ENCODE measurements around the gene ALOX15B.
"Not testable (repeated sequence)": the region's sequence is repeated elsewhere in the genome, so short reads cannot be mapped to it uniquely, and the experiment has no call there.

Gene ALOX15B

DNA sequence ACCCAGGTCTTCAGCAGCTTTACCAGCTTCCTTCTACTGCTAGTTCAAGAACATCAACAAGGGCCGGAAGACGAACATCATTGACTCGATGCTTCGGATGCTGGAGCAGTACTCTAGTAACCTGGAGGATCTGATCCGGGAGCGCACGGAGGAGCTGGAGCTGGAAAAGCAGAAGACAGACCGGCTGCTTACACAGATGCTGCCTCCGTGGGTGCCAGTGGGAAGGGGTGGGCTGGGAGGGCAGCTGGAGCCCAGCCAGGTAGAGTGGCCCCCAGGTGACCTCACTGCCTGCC is 24.4 kb upstream of the ALOX15B start:
- no peak for DNase-seq

DNA sequence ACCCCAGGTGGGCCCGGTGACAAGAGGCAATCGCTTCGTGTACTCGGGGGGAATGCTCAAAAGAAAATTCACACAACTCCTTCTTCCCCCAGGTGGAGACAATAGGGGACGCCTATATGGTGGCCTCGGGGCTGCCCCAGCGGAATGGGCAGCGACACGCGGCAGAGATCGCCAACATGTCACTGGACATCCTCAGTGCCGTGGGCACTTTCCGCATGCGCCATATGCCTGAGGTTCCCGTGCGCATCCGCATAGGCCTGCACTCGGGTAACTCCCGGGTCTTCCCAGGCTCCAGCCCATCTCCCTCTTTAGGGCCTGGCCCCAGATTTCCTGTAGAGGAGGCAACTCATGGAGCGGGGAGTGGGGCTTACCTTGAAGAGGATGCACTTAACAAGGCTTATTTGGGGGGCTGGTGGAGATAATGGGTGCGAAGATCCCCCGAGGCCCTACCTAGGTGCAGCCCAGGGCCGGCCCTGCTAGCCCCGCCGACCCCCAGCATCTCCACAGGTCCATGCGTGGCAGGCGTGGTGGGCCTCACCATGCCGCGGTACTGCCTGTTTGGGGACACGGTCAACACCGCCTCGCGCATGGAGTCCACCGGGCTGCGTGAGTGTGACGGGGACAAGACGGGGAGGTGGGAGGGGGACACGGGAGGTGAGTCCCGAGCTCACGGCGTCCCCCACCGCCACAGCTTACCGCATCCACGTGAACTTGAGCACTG is 23.5 kb upstream of the ALOX15B start:
- no peak for DNase-seq

DNA sequence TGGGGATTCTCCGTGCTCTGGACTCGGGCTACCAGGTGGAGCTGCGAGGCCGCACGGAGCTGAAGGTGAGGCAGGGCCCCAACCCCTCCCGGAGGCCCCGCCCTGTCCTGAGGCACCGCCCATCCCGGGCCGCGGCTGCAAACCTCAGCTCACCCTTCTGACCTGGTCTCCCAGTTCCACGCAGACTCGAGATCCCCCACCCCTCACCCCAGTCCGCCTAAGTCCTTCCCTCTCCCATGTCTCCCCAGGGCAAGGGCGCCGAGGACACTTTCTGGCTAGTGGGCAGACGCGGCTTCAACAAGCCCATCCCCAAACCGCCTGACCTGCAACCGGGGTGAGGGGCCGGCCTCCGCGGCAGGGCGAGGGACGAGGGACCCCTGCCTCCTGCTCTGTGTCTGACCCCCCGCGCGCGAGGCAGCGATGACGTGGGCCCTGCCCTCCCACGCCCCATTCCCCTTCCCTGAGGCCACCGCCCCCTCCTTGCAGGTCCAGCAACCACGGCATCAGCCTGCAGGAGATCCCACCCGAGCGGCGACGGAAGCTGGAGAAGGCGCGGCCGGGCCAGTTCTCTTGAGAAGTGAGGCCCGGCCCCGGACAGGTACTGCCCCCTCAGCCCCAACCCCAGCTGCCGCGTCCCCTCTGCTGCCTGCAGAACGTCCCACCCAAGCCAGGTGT is 22.8 kb upstream of the ALOX15B start:
- DNase-seq: no peak

DNA sequence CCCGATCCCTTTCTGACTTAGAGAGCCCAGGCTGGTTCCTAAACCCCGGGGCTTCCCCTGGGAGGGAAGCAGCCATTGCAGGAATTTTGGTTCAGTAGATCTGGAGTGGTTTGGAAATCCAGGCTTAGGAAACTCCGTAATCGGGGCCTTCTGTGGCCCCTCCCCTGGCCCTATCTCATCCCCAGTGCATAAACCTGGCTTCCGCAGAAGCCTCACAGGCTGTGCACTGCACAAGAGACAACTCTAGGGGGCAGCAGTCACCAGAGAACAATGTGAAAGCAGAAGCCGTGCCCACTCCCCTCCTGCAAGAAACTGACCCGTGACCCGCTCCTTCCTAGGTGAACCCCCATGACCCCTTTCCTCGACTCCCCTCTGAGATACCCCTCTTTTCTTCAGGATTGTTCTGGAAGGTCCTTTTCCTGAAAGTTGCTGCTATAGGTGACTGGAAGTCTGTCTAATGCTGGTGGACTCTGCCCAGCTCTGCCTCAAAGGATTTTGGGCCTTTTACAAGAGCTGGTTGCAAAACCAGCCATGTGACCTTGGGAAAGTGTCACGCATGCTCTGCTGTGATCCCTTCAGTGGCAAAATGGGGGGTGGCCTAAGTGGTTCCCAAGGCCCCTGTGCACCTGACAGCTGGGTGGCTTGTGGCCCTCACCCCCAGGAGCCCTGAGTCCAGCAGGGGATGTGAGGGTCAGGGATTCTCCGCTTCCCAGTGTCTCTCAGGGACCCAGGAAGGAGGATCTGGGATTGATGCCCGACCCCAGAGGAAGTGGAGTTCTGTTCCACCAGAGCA is 22.0 kb upstream of the ALOX15B start:
- no peak for DNase-seq

DNA sequence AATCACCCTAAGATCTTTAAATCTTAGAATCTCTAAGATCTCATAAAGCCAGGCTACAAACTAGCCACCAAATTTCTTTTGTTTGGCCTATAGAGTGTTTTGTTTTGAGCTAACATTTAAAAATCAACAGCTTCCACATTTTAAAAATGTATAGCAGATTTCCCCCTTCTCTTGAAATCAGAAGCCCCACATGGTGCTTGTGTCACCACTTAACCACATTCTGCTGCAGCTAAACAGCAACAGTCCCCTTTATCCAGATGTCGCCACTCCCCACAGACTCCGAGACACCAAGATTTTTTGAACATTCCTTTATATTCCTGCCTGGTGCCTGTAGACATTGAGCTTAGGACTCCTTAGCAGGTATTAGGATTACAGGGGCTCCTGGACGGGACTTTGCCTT is 20.4 kb upstream of the ALOX15B start:
- no peak for DNase-seq

DNA sequence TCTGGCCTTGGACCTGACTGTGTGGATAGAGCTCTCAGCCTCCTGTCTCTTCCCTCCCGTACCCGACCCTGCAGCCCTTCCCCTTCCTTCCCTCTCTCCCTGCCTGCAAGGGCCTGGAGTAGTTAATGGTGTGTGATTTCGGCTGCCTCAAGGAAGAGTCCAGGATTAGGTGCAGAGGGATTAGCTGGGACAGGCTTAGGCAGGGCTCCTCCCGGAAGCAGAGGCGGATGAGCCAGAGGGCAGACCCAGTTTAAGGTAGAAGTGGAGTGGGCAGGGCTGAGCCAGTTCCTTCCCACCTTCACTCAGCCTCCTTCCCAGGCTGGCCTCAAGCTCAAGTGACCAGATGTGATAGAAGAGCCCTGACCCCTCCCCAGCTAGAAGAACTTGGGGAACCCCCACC is 19.7 kb upstream of the ALOX15B start:
- DNase-seq: no peak

DNA sequence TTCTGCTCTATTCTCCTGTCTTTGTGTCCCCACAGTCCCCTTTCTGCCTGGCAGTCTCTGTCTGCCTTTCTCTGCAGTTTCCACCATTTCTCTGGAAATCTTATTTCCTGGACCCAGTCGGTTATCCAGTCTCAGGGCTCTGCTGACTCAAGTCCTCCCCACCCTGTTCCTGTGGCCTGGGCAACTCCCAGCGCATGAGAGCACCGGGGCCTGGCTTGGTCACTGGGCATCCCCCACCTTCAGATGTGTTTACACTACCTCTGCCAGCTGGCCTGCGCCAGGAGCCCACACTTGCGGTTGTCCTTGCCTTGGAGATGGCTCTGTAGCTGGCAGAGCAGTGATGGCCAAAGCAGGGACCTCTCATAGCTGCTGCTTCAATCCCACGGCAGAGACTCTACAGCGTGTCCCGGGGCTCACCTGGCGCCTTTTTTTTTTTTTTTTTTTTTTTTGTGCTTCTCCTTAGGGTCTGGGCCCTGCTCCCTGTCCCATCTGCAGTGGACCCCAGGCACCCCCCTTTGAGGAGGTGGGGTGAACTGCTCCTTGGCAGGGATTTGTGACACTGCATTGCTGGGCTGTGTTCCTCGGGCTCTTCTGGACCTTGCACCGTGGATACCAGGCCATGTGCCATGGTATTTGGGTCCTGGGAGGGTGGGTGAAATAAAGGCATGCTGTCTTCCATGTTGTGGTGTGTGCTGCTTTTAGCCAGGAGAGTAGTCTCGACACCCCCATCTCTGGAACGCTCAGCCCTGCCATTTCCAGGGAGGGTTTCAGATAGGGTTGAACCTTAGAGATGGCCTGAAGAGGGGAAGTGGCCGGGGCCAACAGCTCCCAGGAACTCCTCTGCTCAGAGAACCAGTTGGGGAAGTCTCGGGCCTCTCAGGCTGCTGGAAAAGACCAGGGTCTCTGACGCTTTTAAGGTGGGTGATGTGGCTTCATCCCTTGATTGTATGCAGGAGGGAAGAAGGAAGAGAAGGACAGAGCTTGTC is 18.9 kb upstream of the ALOX15B start:
- DNase-seq: no peak

DNA sequence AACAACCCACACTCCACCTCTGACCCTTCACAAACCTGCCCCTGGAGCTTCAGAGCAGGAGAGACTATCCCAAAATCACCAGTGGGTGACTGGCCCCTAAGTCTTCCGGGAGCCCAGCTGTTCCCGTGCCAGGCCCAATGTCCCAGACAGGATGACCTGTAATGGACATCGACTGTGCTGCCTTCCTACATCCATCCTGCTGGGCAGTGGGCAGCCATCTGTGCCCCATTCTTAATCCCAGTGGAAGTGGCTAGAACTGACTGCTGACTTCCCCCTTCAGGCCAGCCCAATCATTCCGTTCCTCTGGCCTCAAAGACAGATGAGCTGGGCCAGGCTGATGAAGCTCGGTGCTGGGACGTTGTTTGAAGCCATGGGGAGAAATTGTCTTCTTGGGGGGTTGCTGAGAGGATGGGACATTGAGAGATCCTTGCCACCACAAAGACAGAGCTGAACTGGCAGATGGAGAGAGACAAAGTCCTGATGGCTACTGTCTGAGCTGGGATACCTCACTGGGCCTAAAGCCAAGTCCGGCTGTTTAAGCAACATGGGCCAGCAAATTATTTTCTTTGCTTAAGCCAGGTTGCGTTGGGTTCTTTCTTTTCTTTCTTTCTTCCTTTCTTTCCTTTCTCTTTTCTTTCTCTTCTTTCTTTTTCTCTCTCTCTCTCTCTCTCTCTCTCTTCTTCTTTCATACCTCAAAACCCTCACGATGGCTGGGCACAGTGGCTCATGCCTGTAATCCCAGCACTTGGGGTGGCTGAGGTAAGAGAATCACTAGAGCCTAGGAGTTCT is 17.9 kb upstream of the ALOX15B start:
- DNase-seq: no peak

DNA sequence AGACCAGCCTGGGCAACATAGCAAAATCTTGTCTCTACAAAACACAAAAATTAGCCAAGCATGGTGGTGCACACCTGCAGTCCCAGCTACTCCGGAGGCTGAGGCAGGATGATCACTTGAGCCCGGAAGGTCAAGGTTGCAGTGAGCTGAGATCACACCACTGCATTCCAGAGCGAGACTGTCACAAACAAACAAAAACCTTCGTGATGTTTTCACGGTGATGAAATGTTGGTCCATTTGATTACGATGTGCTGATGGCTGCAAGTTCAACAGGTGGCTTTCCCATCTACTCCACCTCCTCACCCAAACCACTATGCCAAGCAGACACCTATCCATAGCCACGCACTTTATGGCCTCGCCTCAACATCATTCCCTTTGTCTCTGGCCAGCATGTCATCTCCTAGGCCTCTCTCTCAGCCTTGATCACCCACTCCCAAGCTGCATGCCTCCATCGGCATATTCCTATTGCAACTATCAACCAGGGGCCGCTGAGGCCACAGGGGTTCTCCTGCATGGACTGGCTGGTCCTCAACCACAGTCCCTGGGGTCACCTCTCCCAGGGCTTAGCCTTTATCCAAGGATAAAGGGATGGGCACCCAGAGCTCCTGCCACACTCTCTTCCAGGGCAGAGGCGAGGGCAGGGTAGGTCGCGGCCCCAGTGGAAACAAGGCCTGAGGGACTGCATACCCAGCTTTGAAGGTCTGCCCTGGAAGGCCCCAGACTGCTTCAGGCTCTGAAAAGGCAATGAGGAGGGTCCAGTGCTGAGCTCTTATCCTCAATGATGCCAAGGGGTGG is 17.1 kb upstream of the ALOX15B start:
- DNase-seq: no peak

DNA sequence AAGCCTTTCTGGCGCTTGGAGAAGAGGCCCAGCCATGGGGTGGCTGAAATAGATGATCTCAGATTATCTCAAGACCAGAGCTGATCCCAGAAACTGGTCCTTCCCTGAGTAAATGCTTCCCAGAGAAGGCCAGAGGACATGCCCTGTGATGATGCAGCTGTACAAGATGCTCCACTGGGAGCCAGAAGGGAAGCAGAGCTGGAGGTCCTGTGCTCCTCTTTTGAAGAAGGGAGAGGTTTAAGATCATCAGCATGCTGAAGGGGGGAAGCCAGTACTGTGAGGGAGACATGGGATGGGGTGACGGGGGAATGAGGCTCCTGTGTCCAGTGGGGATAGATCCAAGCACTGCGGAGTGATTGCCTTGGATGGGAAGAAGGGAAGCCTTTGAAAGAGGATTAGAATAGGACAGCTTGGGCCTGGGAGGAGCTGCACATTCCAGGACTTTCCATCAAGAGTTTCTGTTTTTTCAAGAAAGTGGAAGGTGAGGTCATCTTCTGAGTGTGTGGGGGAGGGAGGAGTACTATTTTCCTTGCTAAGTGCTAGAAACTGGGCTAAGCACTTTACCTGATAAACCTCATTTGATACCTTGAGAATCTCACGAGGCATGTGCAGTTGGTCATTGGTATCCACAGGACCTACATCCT is 16.4 kb upstream of the ALOX15B start:
- DNase-seq: no peak

DNA sequence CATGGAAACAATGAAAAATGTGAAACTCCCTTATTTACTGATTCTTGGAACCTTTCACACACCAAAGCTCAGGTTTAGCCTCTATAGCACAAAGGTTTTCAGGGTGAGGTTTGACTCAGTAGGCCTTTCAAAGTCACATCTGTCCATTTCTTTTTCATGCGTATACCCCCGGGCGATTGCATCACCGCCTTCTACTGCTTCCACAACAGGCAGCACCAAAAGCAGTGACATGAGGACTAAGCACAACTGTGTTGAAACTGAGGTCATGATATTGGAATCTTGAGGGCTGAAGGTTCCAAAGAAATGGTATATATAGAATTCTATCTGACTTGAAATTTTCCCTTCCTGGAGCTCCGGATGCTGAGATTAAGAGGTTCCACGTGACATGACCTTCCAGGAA is 14.7 kb upstream of the ALOX15B start:
- DNase-seq: not testable (repeated sequence)

DNA sequence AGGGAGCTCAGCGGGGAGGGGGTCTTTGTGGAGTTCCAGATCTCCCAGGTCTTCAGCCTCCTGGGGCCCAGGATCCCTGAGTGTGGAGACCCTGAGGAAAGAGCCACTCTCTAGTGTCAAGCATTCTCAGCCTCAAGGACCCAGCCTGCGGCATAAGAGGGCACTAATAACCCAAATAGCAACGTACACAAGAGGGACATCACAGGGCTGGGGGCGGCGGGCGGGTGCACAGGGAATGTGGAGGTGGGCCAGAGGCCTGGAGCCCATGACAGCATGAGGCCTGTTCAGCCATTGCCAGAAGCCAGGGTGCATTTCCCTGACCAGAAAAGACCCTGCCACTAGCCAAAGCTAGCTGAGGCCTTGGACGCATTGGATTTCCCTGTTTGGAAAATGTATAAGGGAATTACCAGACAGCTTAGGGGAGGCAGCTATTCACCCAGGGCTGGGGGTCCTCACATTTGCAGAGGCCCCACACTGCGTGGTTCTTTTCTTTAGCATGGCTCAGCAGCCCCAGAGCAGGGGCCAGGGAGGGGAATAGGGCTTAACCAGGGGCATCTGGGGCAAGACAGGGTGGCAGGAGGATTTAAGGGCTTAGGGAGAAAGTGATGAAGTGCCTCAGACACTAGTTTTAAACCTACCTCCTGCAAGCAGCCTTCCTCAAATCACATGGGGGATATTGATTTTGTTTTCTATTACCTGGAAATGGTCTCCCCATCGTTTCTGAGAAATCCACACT is 13.5 kb upstream of the ALOX15B start:
- DNase-seq: no peak

DNA sequence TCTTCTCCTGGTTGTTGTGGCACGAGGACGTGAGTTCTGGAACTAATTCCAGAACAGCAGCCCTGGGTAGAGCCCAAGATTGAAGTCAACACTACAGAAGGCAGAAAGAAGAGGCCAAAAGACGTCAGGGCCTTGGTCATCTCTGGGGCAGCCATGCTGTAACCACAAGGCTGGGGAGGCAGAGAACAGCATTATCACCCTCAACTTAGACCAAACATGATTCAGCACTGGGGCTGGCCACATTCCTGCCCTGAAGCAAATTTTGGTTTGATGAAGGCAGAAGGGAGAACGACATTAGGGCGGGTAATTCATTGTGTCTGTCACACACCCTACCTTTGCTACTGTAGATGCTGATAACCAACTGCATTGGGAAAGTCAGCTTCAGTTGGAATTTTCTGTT is 9.7 kb upstream of the ALOX15B start:
- DNase-seq: no peak

DNA sequence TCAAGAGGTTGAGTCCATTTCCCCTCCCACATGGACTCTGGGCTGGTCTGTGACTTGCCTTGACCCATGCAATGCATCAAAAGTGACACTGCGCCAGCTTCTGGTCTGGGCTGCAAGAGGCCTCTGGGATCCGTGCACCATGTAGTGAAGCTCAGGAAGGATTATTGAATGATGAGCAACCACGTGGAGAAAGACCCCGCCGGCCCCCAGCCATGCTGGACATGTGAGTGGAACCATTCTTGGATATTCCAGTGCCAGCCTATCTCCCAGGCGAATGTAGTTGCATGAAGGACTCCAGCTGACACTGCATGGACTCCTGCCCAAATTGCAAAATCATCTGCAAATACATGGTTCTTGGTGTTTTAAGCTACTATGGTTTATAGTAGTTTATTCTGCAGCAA is 7.6 kb upstream of the ALOX15B start:
- no peak for DNase-seq

DNA sequence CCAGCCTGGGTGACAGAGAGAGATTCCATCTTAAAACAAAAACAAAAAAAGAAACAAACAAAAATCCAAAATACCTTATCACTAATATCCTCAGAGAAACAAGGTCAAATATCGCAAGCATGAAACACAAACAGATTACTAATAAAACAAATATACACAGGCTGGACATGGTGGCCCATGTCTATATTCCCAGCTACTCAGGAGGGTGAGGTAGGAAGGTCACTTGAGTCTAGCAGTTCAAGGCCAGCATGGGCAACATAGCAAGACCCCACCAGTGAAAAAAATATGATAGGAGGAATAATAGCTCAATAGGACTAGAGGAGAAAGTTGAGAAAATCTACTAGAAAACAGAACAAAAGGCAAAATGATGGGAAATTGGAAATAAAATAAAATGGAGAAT is 6.9 kb upstream of the ALOX15B start:
- no peak for DNase-seq

DNA sequence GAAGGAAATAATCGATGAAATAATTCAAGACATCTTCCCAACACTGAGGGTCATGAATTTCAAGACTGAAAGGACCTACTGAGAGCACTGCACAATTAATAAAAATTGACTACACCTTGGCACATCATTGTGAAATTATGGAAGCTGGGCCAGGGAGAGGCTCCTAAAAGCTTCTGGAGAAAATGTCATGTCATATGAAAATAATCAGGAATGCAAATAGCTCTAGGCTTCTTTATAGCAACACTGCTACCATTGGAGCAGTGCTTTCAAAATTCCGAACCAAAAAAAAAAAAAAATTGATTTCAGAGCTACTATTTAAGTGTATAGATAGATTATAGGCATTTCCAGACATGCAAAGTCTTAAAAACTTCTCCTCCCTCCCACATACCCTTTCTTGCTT is 6.4 kb upstream of the ALOX15B start:
- DNase-seq: no peak

DNA sequence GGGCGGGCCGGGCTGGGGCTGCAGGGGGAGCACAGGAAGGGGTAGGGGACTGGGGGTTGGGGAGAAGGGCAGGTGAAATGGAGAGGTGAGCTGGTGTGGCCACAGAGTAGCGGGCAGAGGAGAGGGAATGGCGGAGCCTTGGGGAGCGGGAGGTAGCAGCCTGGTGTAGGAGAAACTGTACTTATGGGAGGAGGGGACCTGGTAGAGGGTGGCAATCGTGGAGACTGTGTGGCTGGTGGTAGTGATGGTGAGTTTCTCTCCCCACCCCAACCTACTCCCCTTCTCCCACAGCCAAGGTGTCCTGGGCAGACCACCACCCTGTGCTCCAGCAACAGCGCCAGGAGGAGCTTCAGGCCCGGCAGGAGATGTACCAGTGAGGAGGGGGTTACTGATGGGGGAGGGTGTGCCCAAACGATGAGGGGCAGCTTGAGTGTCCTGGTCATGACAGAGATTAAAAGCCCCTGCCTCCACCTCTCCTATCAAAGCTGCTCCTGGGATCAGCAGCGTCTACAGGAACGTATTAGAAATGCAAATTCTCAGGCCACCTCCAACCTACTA is 831 bp downstream of the ALOX15B start:
- no peak for DNase-seq

DNA sequence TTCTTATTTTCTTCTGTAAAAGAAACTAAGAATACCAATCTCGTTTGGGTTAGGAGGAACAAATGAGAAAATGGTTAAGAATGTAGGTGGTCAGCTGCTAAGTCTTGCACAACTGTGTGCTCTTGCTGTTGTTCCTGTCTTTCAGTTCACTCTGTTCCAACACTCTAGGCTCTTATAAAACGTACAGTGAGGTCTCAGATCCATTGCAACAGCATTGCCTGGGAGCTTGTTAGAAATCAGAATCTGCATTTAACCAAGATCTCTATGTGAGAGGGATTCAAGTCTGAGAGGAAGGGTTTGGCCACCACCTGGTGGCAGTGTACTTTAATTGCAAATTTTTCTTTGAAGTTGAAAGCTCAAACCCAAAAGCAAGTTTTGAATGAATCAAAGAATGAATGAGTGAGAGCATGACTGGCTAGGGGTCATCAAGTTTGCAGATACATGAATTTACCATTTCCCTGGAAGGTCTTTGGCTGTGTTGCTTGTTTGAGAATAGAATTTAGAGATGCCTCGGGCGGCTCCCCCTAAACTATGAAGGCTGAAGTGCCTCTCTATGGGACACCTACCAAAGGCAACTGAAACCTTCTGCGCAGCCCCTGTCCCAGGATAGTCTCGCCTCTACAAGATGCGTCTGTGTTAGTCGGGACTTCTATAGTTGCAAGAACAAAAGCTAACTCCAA is 2.5 kb downstream of the ALOX15B start:
- no peak for DNase-seq

DNA sequence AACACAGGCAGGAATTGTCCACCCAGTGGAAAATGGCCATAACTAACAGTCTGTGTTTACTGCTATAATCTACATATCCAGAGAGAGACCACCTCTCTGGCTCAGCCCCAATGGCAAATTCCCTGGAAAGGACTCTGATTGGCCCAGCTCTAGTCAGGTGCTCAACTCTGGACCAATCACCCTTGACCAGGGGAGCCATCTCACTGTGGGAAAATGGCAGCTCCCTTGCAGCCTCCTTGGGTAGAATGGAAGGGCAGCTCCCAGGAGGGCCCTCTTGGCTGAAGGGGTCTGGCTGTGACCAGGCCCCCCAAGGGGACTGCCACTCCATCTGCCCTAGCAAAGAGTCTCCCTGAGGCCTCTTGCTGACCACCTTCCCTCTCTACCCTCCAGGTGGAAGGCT is 3.1 kb downstream of the ALOX15B start:
- no peak for DNase-seq
